Measurements from ENCODE around the gene EMC6.

DNA sequence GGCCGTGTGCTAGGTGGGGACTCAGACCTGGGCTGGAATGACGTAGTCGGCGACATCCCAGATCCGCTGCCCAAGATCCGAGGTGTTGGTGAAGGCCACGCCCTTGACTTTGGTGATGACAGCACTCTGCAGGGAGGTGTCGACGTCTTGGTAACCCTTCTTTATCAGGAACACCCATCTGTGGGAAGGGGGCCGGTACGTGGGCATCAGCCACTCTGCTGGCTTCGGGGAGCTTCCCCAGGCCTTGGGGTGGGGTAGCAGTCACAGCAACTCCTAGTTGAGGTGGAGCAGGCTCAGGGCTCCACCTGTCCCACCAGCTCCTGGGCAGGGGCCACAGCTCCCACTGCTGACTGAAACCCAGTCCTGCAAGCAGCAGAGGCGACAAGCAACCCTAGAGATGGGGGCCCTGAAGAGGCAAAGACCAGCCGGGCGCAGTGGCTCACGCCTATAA lies 23.0 kb downstream of the EMC6 start:
- TF ChIP-seq, protein P1, sequence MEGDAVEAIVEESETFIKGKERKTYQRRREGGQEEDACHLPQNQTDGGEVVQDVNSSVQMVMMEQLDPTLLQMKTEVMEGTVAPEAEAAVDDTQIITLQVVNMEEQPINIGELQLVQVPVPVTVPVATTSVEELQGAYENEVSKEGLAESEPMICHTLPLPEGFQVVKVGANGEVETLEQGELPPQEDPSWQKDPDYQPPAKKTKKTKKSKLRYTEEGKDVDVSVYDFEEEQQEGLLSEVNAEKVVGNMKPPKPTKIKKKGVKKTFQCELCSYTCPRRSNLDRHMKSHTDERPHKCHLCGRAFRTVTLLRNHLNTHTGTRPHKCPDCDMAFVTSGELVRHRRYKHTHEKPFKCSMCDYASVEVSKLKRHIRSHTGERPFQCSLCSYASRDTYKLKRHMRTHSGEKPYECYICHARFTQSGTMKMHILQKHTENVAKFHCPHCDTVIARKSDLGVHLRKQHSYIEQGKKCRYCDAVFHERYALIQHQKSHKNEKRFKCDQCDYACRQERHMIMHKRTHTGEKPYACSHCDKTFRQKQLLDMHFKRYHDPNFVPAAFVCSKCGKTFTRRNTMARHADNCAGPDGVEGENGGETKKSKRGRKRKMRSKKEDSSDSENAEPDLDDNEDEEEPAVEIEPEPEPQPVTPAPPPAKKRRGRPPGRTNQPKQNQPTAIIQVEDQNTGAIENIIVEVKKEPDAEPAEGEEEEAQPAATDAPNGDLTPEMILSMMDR (IDR thresholded peaks at IDR 0.05): no peak
- TF ChIP-seq, protein P2, sequence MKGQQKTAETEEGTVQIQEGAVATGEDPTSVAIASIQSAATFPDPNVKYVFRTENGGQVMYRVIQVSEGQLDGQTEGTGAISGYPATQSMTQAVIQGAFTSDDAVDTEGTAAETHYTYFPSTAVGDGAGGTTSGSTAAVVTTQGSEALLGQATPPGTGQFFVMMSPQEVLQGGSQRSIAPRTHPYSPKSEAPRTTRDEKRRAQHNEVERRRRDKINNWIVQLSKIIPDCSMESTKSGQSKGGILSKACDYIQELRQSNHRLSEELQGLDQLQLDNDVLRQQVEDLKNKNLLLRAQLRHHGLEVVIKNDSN (IDR thresholded peaks at IDR 0.05; ENCODE audit: borderline replicate concordance, low read depth): no peak
- TF ChIP-seq, protein P3, sequence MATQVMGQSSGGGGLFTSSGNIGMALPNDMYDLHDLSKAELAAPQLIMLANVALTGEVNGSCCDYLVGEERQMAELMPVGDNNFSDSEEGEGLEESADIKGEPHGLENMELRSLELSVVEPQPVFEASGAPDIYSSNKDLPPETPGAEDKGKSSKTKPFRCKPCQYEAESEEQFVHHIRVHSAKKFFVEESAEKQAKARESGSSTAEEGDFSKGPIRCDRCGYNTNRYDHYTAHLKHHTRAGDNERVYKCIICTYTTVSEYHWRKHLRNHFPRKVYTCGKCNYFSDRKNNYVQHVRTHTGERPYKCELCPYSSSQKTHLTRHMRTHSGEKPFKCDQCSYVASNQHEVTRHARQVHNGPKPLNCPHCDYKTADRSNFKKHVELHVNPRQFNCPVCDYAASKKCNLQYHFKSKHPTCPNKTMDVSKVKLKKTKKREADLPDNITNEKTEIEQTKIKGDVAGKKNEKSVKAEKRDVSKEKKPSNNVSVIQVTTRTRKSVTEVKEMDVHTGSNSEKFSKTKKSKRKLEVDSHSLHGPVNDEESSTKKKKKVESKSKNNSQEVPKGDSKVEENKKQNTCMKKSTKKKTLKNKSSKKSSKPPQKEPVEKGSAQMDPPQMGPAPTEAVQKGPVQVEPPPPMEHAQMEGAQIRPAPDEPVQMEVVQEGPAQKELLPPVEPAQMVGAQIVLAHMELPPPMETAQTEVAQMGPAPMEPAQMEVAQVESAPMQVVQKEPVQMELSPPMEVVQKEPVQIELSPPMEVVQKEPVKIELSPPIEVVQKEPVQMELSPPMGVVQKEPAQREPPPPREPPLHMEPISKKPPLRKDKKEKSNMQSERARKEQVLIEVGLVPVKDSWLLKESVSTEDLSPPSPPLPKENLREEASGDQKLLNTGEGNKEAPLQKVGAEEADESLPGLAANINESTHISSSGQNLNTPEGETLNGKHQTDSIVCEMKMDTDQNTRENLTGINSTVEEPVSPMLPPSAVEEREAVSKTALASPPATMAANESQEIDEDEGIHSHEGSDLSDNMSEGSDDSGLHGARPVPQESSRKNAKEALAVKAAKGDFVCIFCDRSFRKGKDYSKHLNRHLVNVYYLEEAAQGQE (IDR thresholded peaks at IDR 0.05; ENCODE audit: low read depth, low read length): no peak
- TF ChIP-seq MXI1 (IDR thresholded peaks at IDR 0.05; ENCODE audit: low read depth, low read length) (no peak), POLR2AphosphoS5 (IDR thresholded peaks at IDR 0.05; ENCODE audit: low read depth, low read length) (no peak), YY1 (IDR thresholded peaks at IDR 0.05; ENCODE audit: low read depth) (no peak), SIN3A (IDR thresholded peaks at IDR 0.05; ENCODE audit: borderline replicate concordance, low read depth, low read length) (no peak), JUND (IDR thresholded peaks at IDR 0.05) (no peak), CHD2 (IDR thresholded peaks at IDR 0.05; ENCODE audit: low read length, partially characterized antibody) (no peak)
- TF ChIP-seq, protein P4, sequence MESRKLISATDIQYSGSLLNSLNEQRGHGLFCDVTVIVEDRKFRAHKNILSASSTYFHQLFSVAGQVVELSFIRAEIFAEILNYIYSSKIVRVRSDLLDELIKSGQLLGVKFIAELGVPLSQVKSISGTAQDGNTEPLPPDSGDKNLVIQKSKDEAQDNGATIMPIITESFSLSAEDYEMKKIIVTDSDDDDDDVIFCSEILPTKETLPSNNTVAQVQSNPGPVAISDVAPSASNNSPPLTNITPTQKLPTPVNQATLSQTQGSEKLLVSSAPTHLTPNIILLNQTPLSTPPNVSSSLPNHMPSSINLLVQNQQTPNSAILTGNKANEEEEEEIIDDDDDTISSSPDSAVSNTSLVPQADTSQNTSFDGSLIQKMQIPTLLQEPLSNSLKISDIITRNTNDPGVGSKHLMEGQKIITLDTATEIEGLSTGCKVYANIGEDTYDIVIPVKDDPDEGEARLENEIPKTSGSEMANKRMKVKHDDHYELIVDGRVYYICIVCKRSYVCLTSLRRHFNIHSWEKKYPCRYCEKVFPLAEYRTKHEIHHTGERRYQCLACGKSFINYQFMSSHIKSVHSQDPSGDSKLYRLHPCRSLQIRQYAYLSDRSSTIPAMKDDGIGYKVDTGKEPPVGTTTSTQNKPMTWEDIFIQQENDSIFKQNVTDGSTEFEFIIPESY (IDR thresholded peaks at IDR 0.05; ENCODE audit: borderline replicate concordance, low read depth): no peak
- TF ChIP-seq, protein P5, sequence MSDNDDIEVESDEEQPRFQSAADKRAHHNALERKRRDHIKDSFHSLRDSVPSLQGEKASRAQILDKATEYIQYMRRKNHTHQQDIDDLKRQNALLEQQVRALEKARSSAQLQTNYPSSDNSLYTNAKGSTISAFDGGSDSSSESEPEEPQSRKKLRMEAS (IDR thresholded peaks at IDR 0.05; ENCODE audit: low read depth): no peak

All from SK-N-SH (cell line).